Measurements from ENCODE around the gene MYLK. TPM values are rescaled to one million over a fixed set of nuclear protein-coding genes. Genes with fewer than 3 reads are reported as not detected.

MYLK gene
- total and polyA plus RNA-seq, 9 of the 15 experiments (the other 6 are each of a cell fraction or from before 2014, with no cell fraction given), result 0.11 to 0.53 (median 0.18) TPM; not detected in 2

- DNase-seq (ENCODE audit: extremely low read depth in 1 of 4, low spot score in 3 of 4) (no peak), ATAC-seq (no peak), FAIRE-seq (no peak)
- 0% methylated on average over 3 of the region's 3 CpGs for WGBS (ENCODE audit: insufficient coverage, low coverage, missing lambda C conversion rate)
- TF ChIP-seq RFX1 (IDR thresholded peaks at IDR 0.05), result no peak
- TF ChIP-seq, protein P1, sequence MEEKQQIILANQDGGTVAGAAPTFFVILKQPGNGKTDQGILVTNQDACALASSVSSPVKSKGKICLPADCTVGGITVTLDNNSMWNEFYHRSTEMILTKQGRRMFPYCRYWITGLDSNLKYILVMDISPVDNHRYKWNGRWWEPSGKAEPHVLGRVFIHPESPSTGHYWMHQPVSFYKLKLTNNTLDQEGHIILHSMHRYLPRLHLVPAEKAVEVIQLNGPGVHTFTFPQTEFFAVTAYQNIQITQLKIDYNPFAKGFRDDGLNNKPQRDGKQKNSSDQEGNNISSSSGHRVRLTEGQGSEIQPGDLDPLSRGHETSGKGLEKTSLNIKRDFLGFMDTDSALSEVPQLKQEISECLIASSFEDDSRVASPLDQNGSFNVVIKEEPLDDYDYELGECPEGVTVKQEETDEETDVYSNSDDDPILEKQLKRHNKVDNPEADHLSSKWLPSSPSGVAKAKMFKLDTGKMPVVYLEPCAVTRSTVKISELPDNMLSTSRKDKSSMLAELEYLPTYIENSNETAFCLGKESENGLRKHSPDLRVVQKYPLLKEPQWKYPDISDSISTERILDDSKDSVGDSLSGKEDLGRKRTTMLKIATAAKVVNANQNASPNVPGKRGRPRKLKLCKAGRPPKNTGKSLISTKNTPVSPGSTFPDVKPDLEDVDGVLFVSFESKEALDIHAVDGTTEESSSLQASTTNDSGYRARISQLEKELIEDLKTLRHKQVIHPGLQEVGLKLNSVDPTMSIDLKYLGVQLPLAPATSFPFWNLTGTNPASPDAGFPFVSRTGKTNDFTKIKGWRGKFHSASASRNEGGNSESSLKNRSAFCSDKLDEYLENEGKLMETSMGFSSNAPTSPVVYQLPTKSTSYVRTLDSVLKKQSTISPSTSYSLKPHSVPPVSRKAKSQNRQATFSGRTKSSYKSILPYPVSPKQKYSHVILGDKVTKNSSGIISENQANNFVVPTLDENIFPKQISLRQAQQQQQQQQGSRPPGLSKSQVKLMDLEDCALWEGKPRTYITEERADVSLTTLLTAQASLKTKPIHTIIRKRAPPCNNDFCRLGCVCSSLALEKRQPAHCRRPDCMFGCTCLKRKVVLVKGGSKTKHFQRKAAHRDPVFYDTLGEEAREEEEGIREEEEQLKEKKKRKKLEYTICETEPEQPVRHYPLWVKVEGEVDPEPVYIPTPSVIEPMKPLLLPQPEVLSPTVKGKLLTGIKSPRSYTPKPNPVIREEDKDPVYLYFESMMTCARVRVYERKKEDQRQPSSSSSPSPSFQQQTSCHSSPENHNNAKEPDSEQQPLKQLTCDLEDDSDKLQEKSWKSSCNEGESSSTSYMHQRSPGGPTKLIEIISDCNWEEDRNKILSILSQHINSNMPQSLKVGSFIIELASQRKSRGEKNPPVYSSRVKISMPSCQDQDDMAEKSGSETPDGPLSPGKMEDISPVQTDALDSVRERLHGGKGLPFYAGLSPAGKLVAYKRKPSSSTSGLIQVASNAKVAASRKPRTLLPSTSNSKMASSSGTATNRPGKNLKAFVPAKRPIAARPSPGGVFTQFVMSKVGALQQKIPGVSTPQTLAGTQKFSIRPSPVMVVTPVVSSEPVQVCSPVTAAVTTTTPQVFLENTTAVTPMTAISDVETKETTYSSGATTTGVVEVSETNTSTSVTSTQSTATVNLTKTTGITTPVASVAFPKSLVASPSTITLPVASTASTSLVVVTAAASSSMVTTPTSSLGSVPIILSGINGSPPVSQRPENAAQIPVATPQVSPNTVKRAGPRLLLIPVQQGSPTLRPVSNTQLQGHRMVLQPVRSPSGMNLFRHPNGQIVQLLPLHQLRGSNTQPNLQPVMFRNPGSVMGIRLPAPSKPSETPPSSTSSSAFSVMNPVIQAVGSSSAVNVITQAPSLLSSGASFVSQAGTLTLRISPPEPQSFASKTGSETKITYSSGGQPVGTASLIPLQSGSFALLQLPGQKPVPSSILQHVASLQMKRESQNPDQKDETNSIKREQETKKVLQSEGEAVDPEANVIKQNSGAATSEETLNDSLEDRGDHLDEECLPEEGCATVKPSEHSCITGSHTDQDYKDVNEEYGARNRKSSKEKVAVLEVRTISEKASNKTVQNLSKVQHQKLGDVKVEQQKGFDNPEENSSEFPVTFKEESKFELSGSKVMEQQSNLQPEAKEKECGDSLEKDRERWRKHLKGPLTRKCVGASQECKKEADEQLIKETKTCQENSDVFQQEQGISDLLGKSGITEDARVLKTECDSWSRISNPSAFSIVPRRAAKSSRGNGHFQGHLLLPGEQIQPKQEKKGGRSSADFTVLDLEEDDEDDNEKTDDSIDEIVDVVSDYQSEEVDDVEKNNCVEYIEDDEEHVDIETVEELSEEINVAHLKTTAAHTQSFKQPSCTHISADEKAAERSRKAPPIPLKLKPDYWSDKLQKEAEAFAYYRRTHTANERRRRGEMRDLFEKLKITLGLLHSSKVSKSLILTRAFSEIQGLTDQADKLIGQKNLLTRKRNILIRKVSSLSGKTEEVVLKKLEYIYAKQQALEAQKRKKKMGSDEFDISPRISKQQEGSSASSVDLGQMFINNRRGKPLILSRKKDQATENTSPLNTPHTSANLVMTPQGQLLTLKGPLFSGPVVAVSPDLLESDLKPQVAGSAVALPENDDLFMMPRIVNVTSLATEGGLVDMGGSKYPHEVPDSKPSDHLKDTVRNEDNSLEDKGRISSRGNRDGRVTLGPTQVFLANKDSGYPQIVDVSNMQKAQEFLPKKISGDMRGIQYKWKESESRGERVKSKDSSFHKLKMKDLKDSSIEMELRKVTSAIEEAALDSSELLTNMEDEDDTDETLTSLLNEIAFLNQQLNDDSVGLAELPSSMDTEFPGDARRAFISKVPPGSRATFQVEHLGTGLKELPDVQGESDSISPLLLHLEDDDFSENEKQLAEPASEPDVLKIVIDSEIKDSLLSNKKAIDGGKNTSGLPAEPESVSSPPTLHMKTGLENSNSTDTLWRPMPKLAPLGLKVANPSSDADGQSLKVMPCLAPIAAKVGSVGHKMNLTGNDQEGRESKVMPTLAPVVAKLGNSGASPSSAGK (IDR thresholded peaks at IDR 0.05), result no peak
- TF ChIP-seq MED1 (CRISPR knock-in tag; IDR thresholded peaks at IDR 0.05; ENCODE audit: borderline replicate concordance), result no peak
- POLR2A ChIA-PET, result no interaction called here
- CTCF ChIA-PET (ENCODE audit: low intra/inter-chr PET ratio), result no interaction called here
- Histone ChIP-seq H3K4me2 (ENCODE audit: insufficient read depth, low read length) (no peak overlapping the region), H3K9me1 (ENCODE audit: control insufficient read depth, insufficient read depth, low read length) (no peaks in the 10 kb centered on the region), H3K4me3 (no peak overlapping the region), H3K36me3 (ENCODE audit: control insufficient read depth, insufficient read depth, low read length) (no peaks in the 10 kb centered on the region), H2AFZ (ENCODE audit: low read depth, low read length) (no peak overlapping the region), H3K27ac (ENCODE audit: extremely low read depth, low read depth, low read length) (no peak overlapping the region), H4K20me1 (replicated peaks; ENCODE audit: control insufficient read depth, insufficient read depth, low read length) (no peaks in the 10 kb centered on the region), H3K9me3 (replicated peaks; ENCODE audit: control insufficient read depth, insufficient read depth, low read depth, low read length) (no peaks in the 10 kb centered on the region), H3K27me3 (ENCODE audit: control insufficient read depth in 2 of 2, insufficient read depth in 2 of 2, low read length in 2 of 2) (peaks cover 0 to 15% of the 10 kb centered on the region in 2 experiments; a peak in 3 of 5 replicates), H3K4me1 (replicated peaks in 1 of 2; ENCODE audit: control insufficient read depth in 2 of 2, insufficient read depth in 2 of 2, low read length in 2 of 2) (no peaks in the 10 kb centered on the region), H3K9ac (ENCODE audit: insufficient read depth in 1 of 2, low read depth in 2 of 2, low read length in 2 of 2) (no peak overlapping the region), H3K79me2 (ENCODE audit: control insufficient read depth, insufficient read depth, low read length) (no peaks in the 10 kb centered on the region)
- intact Hi-C loops (cut with micrococcal nuclease), result no loop called here
- no TSS peak for BruUV-seq (replicated peaks)
- in situ Hi-C loops (cut with MboI), result no loop called here
Measured at GRCh38 chr3:123791898-123792297, 92.2 kb downstream of the MYLK start.

All from K562 (cell line).